HG03039 (cell line): ENCODE data around the gene LPA.

Source experiments
- ATAC-seq: cut with Tn5 transposase; IDR thresholded peaks from one replicate; pipeline ENCODE4 v1.9.1; 2021; ENCODE audit warnings: mild to moderate bottlenecking, moderate library complexity; ENCODE audit not compliant: unreplicated experiment

The LPA gene

GRCh38 chr6:160520043-160520904 lies 143.8 kb downstream of the LPA start:
- ATAC-seq = peak; percentile 44

GRCh38 chr6:160519603-160520042 lies 144.5 kb downstream of the LPA start:
- ATAC-seq = peak; percentile 91

- no peak for ATAC-seq
These were observed 144.9 kb downstream of the LPA start for GRCh38 chr6:160519133-160519532.

- no peak for ATAC-seq
These were observed 150.2 kb downstream of the LPA start for GRCh38 chr6:160513836-160514235.

GRCh38 chr6:160510976-160511617 lies 153.0 kb downstream of the LPA start:
- ATAC-seq = no peak

GRCh38 chr6:160510199-160510598 lies 153.9 kb downstream of the LPA start:
- ATAC-seq = no peak

- ATAC-seq = no peak
These were observed 154.5 kb downstream of the LPA start for GRCh38 chr6:160509610-160510009.

GRCh38 chr6:160508599-160508998 lies 155.5 kb downstream of the LPA start:
- no peak for ATAC-seq

- no peak for ATAC-seq
These were observed 156.7 kb downstream of the LPA start for GRCh38 chr6:160507420-160507819.

- ATAC-seq = no peak
These were observed 158.1 kb downstream of the LPA start for GRCh38 chr6:160505970-160506369.

GRCh38 chr6:160500639-160501038 lies 163.4 kb downstream of the LPA start:
- ATAC-seq = no peak

- no peak for ATAC-seq
These were observed 169.5 kb downstream of the LPA start for GRCh38 chr6:160494576-160494975.

GRCh38 chr6:160489091-160489490 lies 175.0 kb downstream of the LPA start:
- ATAC-seq = no peak

GRCh38 chr6:160487116-160487515 lies 177.0 kb downstream of the LPA start:
- no peak for ATAC-seq
